Hepatocyte (in vitro differentiated cells): ENCODE results near the gene QTRT2. TPM values are rescaled to one million over a fixed set of nuclear protein-coding genes. Genes with fewer than 3 reads are reported as not detected.

Experiments used
- DNase-seq: peaks from one replicate; pipeline ENCODE4 v3.0.0-alpha.2; 2016; ENCODE audit warnings: low spot score
- H2AFZ ChIP-seq: fragments of 200-600 bp; sonication (generic); 2 replicates; pipeline ENCODE4 v1.6.0; 2016; ENCODE audit warnings: antibody characterized with exemption, mild to moderate bottlenecking
- H3K27ac ChIP-seq: fragments of 200-600 bp; sonication (generic); 2 replicates; pipeline ENCODE4 v1.5.1; 2016; ENCODE audit warnings: mild to moderate bottlenecking
- H3K27me3 ChIP-seq: fragments of 200-600 bp; sonication (generic); 2 replicates; pipeline ENCODE4 v1.6.1; 2016
- H3K36me3 ChIP-seq: fragments of 200-600 bp; sonication (generic); replicated peaks from 2 replicates; pipeline ENCODE4 v1.5.1; 2016; ENCODE audit warnings: low read depth; ENCODE audit not compliant: insufficient read depth
- H3K4me1 ChIP-seq: fragments of 200-600 bp; sonication (generic); 2 replicates; pipeline ENCODE4 v1.5.1; 2016; ENCODE audit warnings: mild to moderate bottlenecking, moderate library complexity; ENCODE audit not compliant: insufficient read depth
- H3K4me2 ChIP-seq: fragments of 200-600 bp; sonication (generic); 2 replicates; pipeline ENCODE4 v1.6.0; 2016
- H3K4me3 ChIP-seq: fragments of 200-600 bp; sonication (generic); 2 replicates; pipeline ENCODE4 v1.5.1; 2016; ENCODE audit warnings: mild to moderate bottlenecking
- H3K79me2 ChIP-seq: fragments of 200-600 bp; sonication (generic); 2 replicates; pipeline ENCODE4 v1.6.0; 2017; ENCODE audit warnings: mild to moderate bottlenecking
- H3K9me2 ChIP-seq: fragments of 200-600 bp; sonication (generic); replicated peaks from 2 replicates; pipeline ENCODE4 v1.6.0; 2017; ENCODE audit warnings: mild to moderate bottlenecking; ENCODE audit not compliant: insufficient read depth
- H3K9me3 ChIP-seq: fragments of 200-600 bp; sonication (generic); 2 replicates; pipeline ENCODE4 v1.5.1; 2016; ENCODE audit warnings: low read depth, mild to moderate bottlenecking
- H4K20me1 ChIP-seq: fragments of 200-600 bp; sonication (generic); 2 replicates; pipeline ENCODE4 v1.6.0; 2016; ENCODE audit warnings: mild to moderate bottlenecking; ENCODE audit not compliant: insufficient read depth, poor library complexity, severe bottlenecking
- CTCF ChIP-seq: fragments of 200-600 bp; sonication (generic); IDR thresholded peaks from 2 replicates; pipeline ENCODE4 v1.5.1; 2016; ENCODE audit warnings: antibody characterized with exemption, mild to moderate bottlenecking; ENCODE audit not compliant: poor library complexity
- EZH2 ChIP-seq: fragments of 200-600 bp; sonication (generic); IDR thresholded peaks from 2 replicates; pipeline ENCODE4 v1.6.1; 2016; ENCODE audit warnings: antibody characterized with exemption, mild to moderate bottlenecking, borderline replicate concordance
- EZH2phosphoT487 ChIP-seq: fragments of 200-600 bp; sonication (generic); IDR thresholded peaks from one replicate; pipeline ENCODE4 v1.6.1; 2018; ENCODE audit warnings: antibody characterized with exemption, mild to moderate bottlenecking, low read depth, moderate library complexity; ENCODE audit not compliant: unreplicated experiment, severe bottlenecking
- WGBS: methylation state at CpG from one replicate; pipeline ENCODE4 v1.1.6; 2016; ENCODE audit warnings: low lambda C conversion rate; ENCODE audit errors: missing lambda C conversion rate; 5-methylcytosine and 5-hydroxymethylcytosine counted together
- polyA plus RNA-seq: library from polyadenylated mRNA; unstranded; fragments of >200 nt; fragmentation: Nextera tagmentation; extraction: Ambion mirVana; gene quantifications from 2 replicates; pipeline ENCODE4 v1.2.1, GENCODE V29; 2016
- total RNA-seq: library from RNA; depleted of rRNA; stranded (reverse); fragments of >200 nt; gene quantifications from 2 replicates; pipeline ENCODE4 v1.2.3, GENCODE V29; 2014

QTRT2 gene
- total and polyA plus RNA-seq, 2 experiments from 2014 or later = 7.8 to 18.3 TPM

DNA sequence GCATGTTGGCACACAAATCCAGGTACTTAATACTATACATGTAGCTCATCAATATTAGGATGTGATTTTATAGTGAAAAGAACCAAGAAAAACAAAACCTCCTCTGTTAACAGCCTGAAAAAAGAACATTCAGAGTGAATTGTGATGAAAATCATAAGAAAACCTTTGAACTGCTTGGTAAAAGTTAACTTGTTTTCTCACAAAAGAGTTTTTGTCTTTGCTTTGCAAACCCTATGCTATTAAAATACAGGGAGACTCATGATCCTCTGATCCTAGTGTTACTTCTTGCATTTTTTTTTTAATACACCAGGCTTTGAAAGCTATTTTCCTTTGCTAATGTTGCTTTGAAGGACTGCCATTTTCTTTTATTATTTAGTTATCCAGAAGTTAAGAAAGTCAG, 23.7 kb downstream of the QTRT2 start:
- Histone ChIP-seq H3K27ac (no peak overlapping the region), H3K79me2 (no peaks in the 10 kb centered on the region), H3K9me2 (no peaks in the 10 kb centered on the region), H4K20me1 (no peaks in the 10 kb centered on the region), H3K9me3 (no peaks in the 10 kb centered on the region), H3K27me3 (no peaks in the 10 kb centered on the region), H3K4me1 (no peaks in the 10 kb centered on the region), H2AFZ (no peak overlapping the region), H3K36me3 (no peaks in the 10 kb centered on the region), H3K4me3 (no peak overlapping the region), H3K4me2 (no peak overlapping the region)
- TF ChIP-seq EZH2 (no peak), CTCF (no peak), EZH2phosphoT487 (no peak)
- no peak for DNase-seq

GRCh38 chr3:114081037-114081436, 24.5 kb downstream of the QTRT2 start:
- H3K27ac ChIP-seq = no peak overlapping the region
- H3K9me3 ChIP-seq = no peaks in the 10 kb centered on the region
- TF ChIP-seq CTCF (no peak), EZH2 (no peak), EZH2phosphoT487 (no peak)
- no peak overlapping the region for H3K4me2 ChIP-seq
- peaks cover 2% of the 10 kb centered on the region for H3K36me3 ChIP-seq
- no peaks in the 10 kb centered on the region for H4K20me1 ChIP-seq
- H3K4me1 ChIP-seq = no peaks in the 10 kb centered on the region
- H3K4me3 ChIP-seq = no peak overlapping the region
- no peak for DNase-seq
- H3K9me2 ChIP-seq = no peaks in the 10 kb centered on the region
- no peaks in the 10 kb centered on the region for H3K79me2 ChIP-seq
- no peak overlapping the region for H2AFZ ChIP-seq
- H3K27me3 ChIP-seq = no peaks in the 10 kb centered on the region

- Histone ChIP-seq H3K9me2 (no peaks in the 10 kb centered on the region), H3K27me3 (no peaks in the 10 kb centered on the region), H3K4me2 (no peak overlapping the region), H3K79me2 (no peaks in the 10 kb centered on the region), H3K9me3 (no peaks in the 10 kb centered on the region), H3K27ac (no peak overlapping the region), H3K4me3 (no peak overlapping the region), H2AFZ (no peak overlapping the region), H3K36me3 (peaks cover 5% of the 10 kb centered on the region), H3K4me1 (no peaks in the 10 kb centered on the region), H4K20me1 (no peaks in the 10 kb centered on the region)
- no peak for DNase-seq
- TF ChIP-seq EZH2 (no peak), EZH2phosphoT487 (no peak), CTCF (no peak)
- 98% methylated on average over 2 of the region's 2 CpGs for WGBS
These were observed 26.6 kb downstream of the QTRT2 start for GRCh38 chr3:114083112-114083511.

- Histone ChIP-seq H4K20me1 (no peaks in the 10 kb centered on the region), H3K79me2 (no peaks in the 10 kb centered on the region), H3K36me3 (peaks cover 5% of the 10 kb centered on the region), H2AFZ (no peak overlapping the region), H3K4me1 (no peaks in the 10 kb centered on the region), H3K4me2 (no peak overlapping the region), H3K27me3 (no peaks in the 10 kb centered on the region), H3K4me3 (no peak overlapping the region), H3K27ac (no peak overlapping the region), H3K9me3 (no peaks in the 10 kb centered on the region), H3K9me2 (no peaks in the 10 kb centered on the region)
- WGBS = 95% methylated on average over 2 of the region's 2 CpGs
- TF ChIP-seq EZH2 (no peak), EZH2phosphoT487 (no peak), CTCF (no peak)
- no peak for DNase-seq
These were observed 29.8 kb downstream of the QTRT2 start for GRCh38 chr3:114086356-114086755.
